HG03439 (cell line): ENCODE data around the gene PTTG2.

Source experiments
- ATAC-seq: cut with Tn5 transposase; IDR thresholded peaks from one replicate; pipeline ENCODE4 v1.9.1; 2021; ENCODE audit warnings: mild to moderate bottlenecking, moderate library complexity; ENCODE audit not compliant: unreplicated experiment

Gene PTTG2

GRCh38 chr4:38005637-38006036 lies 45.4 kb downstream of the PTTG2 start:
- no peak for ATAC-seq

DNA sequence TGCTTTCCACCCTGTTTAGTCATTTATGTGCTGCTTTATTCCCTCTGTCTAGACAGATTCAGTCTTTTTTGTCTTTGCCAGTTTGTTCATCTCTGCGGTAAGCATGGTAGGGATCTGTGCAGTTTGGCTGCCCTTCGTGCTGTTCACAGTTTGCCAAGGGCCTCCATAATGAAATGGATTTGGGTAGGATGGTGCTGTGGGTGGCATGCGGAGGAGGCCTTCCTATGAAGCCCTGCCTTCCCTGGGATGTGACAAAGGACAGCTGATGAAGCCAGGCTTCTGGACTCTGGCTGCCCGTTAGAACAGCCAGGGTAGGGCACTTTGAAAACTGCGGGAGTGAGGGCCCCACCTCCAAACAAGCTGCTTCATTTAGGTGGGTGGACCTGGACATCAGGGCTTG lies 47.4 kb downstream of the PTTG2 start:
- ATAC-seq, result no peak

GRCh38 chr4:38008571-38009021 lies 48.4 kb downstream of the PTTG2 start:
- no peak for ATAC-seq

- no peak for ATAC-seq
Observed at GRCh38 chr4:38009421-38009820, 49.2 kb downstream of the PTTG2 start.

GRCh38 chr4:38009949-38010348 lies 49.8 kb downstream of the PTTG2 start:
- no peak for ATAC-seq
